Measurements from ENCODE around the gene ST6GAL2.

GRCh38 chr2:106851087-106851874 lies 34.7 kb downstream of the ST6GAL2 start:
- TF ChIP-seq CTCF (IDR thresholded peaks at IDR 0.05) (no peak), POLR2A (IDR thresholded peaks at IDR 0.05) (no peak)
